GM18873 (cell line): ENCODE data around the gene ERAL1.
"Not testable (repeated sequence)": the region's sequence is repeated elsewhere in the genome, so short reads cannot be mapped to it uniquely, and the experiment has no call there.

Source experiments
- ATAC-seq: cut with Tn5 transposase; IDR thresholded peaks from one replicate; pipeline ENCODE4 v1.9.1; 2021; ENCODE audit warnings: mild to moderate bottlenecking, moderate library complexity, moderate number of reproducible peaks; ENCODE audit not compliant: unreplicated experiment, low FRiP score

ERAL1 gene

GRCh38 chr17:28848667-28849066 lies 6.1 kb upstream of the ERAL1 start:
- ATAC-seq: not testable (repeated sequence)

- no peak for ATAC-seq
These were observed 5.5 kb upstream of the ERAL1 start for GRCh38 chr17:28849281-28849680.

GRCh38 chr17:28853295-28853694 lies 1.5 kb upstream of the ERAL1 start:
- ATAC-seq: no peak

- ATAC-seq: no peak
These were observed 492 bp downstream of the ERAL1 start for GRCh38 chr17:28855336-28855679.

GRCh38 chr17:28856028-28856574 lies 1.3 kb downstream of the ERAL1 start:
- no peak for ATAC-seq

GRCh38 chr17:28857905-28858800 lies 3.3 kb downstream of the ERAL1 start:
- ATAC-seq: no peak

- no peak for ATAC-seq
These were observed 4.1 kb downstream of the ERAL1 start for GRCh38 chr17:28858801-28859355.

- ATAC-seq: no peak
These were observed 5.6 kb downstream of the ERAL1 start for GRCh38 chr17:28860363-28860808.

GRCh38 chr17:28861393-28862203 lies 6.8 kb downstream of the ERAL1 start:
- ATAC-seq: no peak

GRCh38 chr17:28862561-28862960 lies 7.7 kb downstream of the ERAL1 start:
- no peak for ATAC-seq

- ATAC-seq: no peak
These were observed 9.1 kb downstream of the ERAL1 start for GRCh38 chr17:28863953-28864352.

GRCh38 chr17:28864991-28865849 lies 10.4 kb downstream of the ERAL1 start:
- no peak for ATAC-seq

GRCh38 chr17:28865946-28866752 lies 11.3 kb downstream of the ERAL1 start:
- ATAC-seq: no peak

- no peak for ATAC-seq
These were observed 12.5 kb downstream of the ERAL1 start for GRCh38 chr17:28867276-28867675.

GRCh38 chr17:28871056-28871579 lies 16.3 kb downstream of the ERAL1 start:
- ATAC-seq: peak; percentile 75

- ATAC-seq: no peak
These were observed 19.0 kb downstream of the ERAL1 start for GRCh38 chr17:28873839-28874238.

GRCh38 chr17:28874750-28875149 lies 19.9 kb downstream of the ERAL1 start:
- ATAC-seq: no peak

- no peak for ATAC-seq
These were observed 21.2 kb downstream of the ERAL1 start for GRCh38 chr17:28875848-28876550.
